Fibroblast of gingiva (primary cell): ENCODE measurements around the gene ABCC3.

ENCODE experiments used
- DNase-seq: peaks from one replicate; pipeline ENCODE4 v3.0.0-alpha.2; 2011; ENCODE audit warnings: low read depth

The ABCC3 gene

GRCh38 chr17:50684612-50685333 is 50.1 kb downstream of the ABCC3 start:
- no peak for DNase-seq

GRCh38 chr17:50685334-50685665 is 50.6 kb downstream of the ABCC3 start:
- DNase-seq: no peak

GRCh38 chr17:50685691-50686493 is 51.2 kb downstream of the ABCC3 start:
- no peak for DNase-seq

- peak; percentile 79 for DNase-seq
Observed at GRCh38 chr17:50686494-50687199, 52.0 kb downstream of the ABCC3 start.

- peak; percentile 54 for DNase-seq
Observed at GRCh38 chr17:50687200-50688066, 52.8 kb downstream of the ABCC3 start.

GRCh38 chr17:50688245-50688644 is 53.6 kb downstream of the ABCC3 start:
- DNase-seq: no peak

- peak; percentile 56 for DNase-seq
Observed at GRCh38 chr17:50689251-50689650, 54.6 kb downstream of the ABCC3 start.

- no peak for DNase-seq
Observed at GRCh38 chr17:50689956-50690886, 55.5 kb downstream of the ABCC3 start.

GRCh38 chr17:50690887-50691549 is 56.3 kb downstream of the ABCC3 start:
- DNase-seq: no peak

GRCh38 chr17:50691550-50692447 is 57.1 kb downstream of the ABCC3 start:
- no peak for DNase-seq

GRCh38 chr17:50692448-50693035 is 57.9 kb downstream of the ABCC3 start:
- DNase-seq: no peak

GRCh38 chr17:50693036-50693682 is 58.5 kb downstream of the ABCC3 start:
- no peak for DNase-seq

- DNase-seq: no peak
Observed at GRCh38 chr17:50696365-50696879, 61.7 kb downstream of the ABCC3 start.

- DNase-seq: no peak
Observed at GRCh38 chr17:50697062-50697461, 62.4 kb downstream of the ABCC3 start.

- no peak for DNase-seq
Observed at GRCh38 chr17:50697663-50698272, 63.1 kb downstream of the ABCC3 start.

GRCh38 chr17:50699410-50699809 is 64.7 kb downstream of the ABCC3 start:
- no peak for DNase-seq

GRCh38 chr17:50703162-50703561 is 68.5 kb downstream of the ABCC3 start:
- no peak for DNase-seq
